ENCODE results near the gene PLXDC2. TPM values are rescaled to one million over a fixed set of nuclear protein-coding genes. Genes with fewer than 3 reads are reported as not detected.

Gene PLXDC2
- total RNA-seq, 1 donor: 3.2 TPM

DNA sequence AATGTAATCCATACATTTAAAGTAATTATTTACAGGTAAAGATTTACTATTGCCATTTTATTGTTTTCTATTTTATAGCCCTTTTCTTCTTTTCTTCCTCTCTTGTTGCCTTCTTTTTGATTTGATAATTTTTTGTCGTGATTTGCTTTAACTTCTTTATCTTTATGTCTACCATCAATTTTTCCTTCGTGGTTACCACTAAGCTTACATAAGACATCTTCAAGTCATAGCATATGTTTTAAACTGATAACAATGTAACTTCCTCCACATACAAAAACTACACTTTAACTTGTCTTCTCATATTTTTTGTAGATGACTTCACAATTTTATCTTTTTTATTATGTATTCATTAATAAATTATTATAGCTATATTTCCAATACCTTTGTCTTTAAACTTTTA lies 316.6 kb downstream of the PLXDC2 start:
- no peak overlapping the region for H3K4me3 ChIP-seq (ENCODE audit: low read depth, low read length)
- no peak for DNase-seq (ENCODE audit: low read depth)
- TF ChIP-seq, protein P1, sequence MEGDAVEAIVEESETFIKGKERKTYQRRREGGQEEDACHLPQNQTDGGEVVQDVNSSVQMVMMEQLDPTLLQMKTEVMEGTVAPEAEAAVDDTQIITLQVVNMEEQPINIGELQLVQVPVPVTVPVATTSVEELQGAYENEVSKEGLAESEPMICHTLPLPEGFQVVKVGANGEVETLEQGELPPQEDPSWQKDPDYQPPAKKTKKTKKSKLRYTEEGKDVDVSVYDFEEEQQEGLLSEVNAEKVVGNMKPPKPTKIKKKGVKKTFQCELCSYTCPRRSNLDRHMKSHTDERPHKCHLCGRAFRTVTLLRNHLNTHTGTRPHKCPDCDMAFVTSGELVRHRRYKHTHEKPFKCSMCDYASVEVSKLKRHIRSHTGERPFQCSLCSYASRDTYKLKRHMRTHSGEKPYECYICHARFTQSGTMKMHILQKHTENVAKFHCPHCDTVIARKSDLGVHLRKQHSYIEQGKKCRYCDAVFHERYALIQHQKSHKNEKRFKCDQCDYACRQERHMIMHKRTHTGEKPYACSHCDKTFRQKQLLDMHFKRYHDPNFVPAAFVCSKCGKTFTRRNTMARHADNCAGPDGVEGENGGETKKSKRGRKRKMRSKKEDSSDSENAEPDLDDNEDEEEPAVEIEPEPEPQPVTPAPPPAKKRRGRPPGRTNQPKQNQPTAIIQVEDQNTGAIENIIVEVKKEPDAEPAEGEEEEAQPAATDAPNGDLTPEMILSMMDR (IDR thresholded peaks at IDR 0.05; ENCODE audit: insufficient read depth, low read length): no peak

DNA sequence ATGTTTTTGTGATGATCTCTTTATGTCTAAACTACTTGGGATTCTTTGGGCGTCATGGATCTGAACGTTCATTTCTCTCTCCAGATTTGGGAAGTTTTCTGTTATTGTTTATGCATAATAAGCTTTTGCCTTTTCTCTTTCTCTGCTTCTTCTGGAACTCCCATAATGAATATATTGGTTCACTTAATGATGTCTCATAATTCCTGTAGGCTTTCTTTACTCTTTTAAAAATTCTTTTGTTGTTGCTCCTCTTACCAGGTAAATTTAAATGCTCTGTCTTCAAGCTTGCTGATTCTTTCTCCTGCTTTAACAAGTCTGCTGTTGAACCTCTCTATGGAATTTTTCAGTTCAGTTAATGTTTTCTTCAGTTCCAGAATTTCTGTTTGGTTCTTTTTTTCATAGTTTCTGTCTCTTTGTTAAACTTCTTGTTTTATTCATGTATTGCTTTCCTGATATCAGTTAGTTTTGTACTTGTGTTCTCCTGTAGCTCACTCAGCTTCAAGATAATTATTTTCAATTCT lies 317.5 kb downstream of the PLXDC2 start:
- no peak overlapping the region for H3K4me3 ChIP-seq (ENCODE audit: low read depth, low read length)
- no peak for DNase-seq (ENCODE audit: low read depth)
- TF ChIP-seq, protein P1 (IDR thresholded peaks at IDR 0.05; ENCODE audit: insufficient read depth, low read length): no peak

DNA sequence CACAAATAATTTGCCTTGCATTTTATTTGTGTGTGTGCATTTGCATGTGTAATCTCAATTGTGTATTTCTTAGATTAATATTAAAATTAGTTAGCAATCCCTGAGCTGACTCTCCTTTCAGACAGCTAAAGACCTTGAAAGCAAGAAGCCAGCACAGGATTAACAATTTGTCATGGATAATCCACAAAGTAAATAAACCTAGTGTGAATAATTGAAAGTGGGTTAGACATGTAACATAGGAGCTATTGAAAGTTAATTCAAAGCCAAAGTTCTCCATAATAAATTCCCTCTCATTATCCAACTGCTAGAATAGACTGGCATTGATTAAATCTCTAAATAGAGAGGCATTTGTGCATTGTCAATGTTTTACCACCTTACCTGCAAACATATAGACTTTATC lies 326.1 kb downstream of the PLXDC2 start:
- no peak overlapping the region for H3K4me3 ChIP-seq (ENCODE audit: low read depth, low read length)
- DNase-seq (ENCODE audit: low read depth): no peak
- TF ChIP-seq, protein P1 (IDR thresholded peaks at IDR 0.05; ENCODE audit: insufficient read depth, low read length): no peak

- no peak for DNase-seq (ENCODE audit: low read depth)
- TF ChIP-seq, protein P1 (IDR thresholded peaks at IDR 0.05; ENCODE audit: insufficient read depth, low read length): no peak
- no peak overlapping the region for H3K4me3 ChIP-seq (ENCODE audit: low read depth, low read length)
These were observed 328.0 kb downstream of the PLXDC2 start for GRCh38 chr10:20144268-20144667.

- DNase-seq (ENCODE audit: low read depth): no peak
- TF ChIP-seq, protein P1 (IDR thresholded peaks at IDR 0.05; ENCODE audit: insufficient read depth, low read length): no peak
These were observed 329.8 kb downstream of the PLXDC2 start for GRCh38 chr10:20146004-20146403.

DNA sequence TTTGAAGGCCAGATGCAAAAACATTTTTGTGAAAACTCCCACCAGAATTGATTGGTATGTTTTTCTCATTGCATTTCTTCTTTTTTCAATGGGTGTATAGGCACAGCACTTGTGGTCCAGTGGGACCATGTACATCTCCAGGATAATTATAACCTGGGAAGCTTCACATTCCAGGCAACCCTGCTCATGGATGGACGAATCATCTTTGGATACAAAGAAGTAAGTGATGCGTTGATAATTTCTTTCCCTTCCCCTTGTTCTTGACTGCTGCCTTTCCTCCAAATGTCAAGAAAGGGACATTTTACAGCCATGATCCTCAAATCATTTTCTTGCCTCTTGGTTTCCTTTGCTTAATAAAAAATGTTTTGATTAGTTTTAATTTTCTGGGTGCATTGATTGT lies 331.5 kb downstream of the PLXDC2 start:
- no peak overlapping the region for H3K4me3 ChIP-seq (ENCODE audit: low read depth, low read length)
- TF ChIP-seq, protein P1 (IDR thresholded peaks at IDR 0.05; ENCODE audit: insufficient read depth, low read length): no peak
- DNase-seq (ENCODE audit: low read depth): no peak

More at GRCh38 chr10:20146004-20146403, 329.8 kb downstream of the PLXDC2 start:
- no peak overlapping the region for H3K4me3 ChIP-seq (ENCODE audit: low read depth, low read length)

DNA sequence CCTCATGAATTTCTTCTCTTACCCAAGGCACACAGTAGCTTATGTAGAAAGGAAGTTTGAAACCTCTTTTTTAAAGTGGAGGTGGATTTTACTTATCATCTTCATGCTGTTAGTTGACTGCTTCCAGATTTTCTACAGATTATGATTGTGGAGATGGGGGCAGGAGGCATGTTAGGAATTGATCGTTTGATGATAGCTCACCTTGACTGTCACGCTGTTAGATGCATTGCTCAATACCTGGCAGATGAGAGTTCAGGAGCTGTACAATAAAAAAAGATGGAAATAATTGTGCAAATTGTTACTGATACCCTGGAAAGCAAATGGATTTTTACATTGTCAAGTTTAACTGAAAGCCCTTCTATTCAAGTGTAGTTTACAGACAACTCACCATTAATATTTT lies 340.3 kb downstream of the PLXDC2 start:
- DNase-seq (ENCODE audit: low read depth): no peak
- no peak overlapping the region for H3K4me3 ChIP-seq (ENCODE audit: low read depth, low read length)
- TF ChIP-seq, protein P1 (IDR thresholded peaks at IDR 0.05; ENCODE audit: insufficient read depth, low read length): no peak

Measured in fibroblast of the aortic adventitia (primary cell).